ENCODE measurements around the gene CFAP210.
"Not testable (repeated sequence)": the region's sequence is repeated elsewhere in the genome, so short reads cannot be mapped to it uniquely, and the experiment has no call there.

Gene CFAP210

DNA sequence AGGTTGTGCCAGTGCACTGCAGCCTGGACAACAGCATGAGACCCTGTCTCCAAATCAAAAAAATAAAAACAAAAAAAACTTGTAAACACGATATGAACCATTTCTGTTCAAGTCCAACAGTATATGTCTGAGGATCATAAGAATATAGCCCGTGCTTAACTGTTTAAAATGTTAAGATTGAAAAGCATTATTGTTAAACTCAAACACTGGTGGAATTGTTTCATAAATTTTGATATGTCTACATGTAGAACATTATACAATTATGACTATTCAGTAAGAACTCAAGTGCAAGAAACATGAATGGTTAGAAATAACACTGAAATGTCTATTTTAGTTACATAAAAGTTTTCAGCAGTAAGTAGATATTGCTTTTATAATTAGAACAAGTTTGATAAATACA, 80.3 kb downstream of the CFAP210 start:
- no peak for DNase-seq

DNA sequence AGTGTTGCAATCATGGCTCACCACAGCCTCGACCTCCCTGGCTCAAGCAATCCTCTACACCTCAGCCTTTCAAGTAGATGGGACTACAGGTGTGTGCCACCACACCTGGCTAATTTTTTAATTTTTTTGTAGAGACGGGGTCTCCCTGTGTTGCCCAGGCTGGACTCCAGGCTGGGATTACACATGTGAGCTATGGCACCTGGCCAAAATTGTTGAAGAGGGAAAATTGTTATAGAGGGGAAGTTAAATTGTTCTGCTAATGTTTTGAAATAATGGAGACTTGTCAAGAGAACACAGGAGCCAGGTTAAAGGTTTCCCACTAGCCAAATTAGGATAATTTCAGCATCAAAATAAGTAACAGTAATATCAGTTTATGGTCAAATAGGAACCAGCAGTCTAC, 84.9 kb downstream of the CFAP210 start:
- DNase-seq, result no peak

DNA sequence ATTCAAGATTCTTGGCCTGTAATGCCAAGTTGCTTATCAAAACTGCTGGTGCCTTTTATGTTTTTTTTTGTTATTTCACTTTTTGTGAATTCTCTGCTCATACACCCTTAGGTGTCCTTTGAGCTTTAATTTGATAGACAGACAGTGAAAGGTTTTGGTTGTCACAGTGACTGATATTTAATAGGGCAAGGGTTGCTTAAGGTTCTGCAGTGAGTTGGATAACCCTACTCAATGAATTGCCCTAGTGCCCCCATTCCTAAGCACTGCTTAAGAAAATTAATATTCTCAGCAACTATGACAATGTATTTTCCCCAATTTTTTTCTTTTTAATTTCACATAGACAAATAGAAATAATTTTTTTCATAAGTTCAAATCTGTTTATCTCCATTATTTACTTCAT, 94.6 kb downstream of the CFAP210 start:
- DNase-seq, result no peak

DNA sequence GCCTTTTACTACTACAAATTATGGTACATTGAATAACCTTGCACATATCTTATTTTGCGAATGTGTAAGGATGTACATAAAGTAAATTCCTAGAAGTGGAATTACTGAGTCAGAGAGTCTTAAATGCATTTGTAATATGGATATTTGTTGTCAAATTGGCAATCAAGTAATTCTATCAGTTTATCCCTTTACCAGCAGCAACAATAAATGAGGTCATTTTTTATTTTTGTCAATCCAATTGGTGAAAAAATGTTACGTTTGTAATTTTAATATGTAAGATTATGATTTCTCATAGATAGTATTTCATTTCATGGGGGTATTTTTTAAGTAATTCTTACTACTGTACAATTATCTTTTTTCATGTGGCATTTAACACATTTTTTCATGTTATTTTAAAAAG, 95.2 kb downstream of the CFAP210 start:
- DNase-seq, result no peak

DNA sequence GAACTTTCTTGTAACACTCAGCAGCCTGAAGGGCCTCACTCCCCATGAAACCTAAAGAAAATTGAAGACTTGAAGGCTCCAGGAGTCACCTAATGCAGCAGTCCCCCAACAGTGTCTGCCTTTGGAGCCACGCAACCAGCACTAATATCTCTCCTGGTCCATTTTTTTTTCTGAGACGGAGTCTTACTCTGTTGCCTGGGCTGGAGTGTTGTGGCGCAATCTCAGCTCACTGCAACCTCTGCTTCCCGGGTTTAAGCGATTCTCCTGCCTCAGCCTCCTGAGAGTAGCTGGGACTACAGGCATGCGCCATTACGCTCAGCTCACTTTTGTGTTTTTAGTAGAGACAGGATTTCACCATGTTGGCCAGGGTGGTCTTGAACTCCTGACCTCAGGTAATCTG, 97.7 kb downstream of the CFAP210 start:
- DNase-seq, result not testable (repeated sequence)
